GM12873 (cell line): Measurements from ENCODE around the gene MSRB1.

Source experiments
- CTCF ChIP-seq: IDR thresholded peaks from 2 replicates; pipeline ENCODE4 v1.5.1; 2012; ENCODE audit warnings: low read depth, mild to moderate bottlenecking, moderate library complexity, low read length, control low read depth; ENCODE audit not compliant: insufficient read depth; ENCODE audit errors: missing control alignments

Gene MSRB1

GRCh38 chr16:1976951-1977874, 34.2 kb upstream of the MSRB1 start:
- TF ChIP-seq CTCF = no peak

GRCh38 chr16:1976216-1976520, 33.2 kb upstream of the MSRB1 start:
- TF ChIP-seq CTCF = no peak

GRCh38 chr16:1975432-1976215, 32.6 kb upstream of the MSRB1 start:
- no peak for TF ChIP-seq CTCF

GRCh38 chr16:1974157-1975070, 31.4 kb upstream of the MSRB1 start:
- no peak for TF ChIP-seq CTCF

GRCh38 chr16:1973461-1974156, 30.6 kb upstream of the MSRB1 start:
- TF ChIP-seq CTCF = no peak

- no peak for TF ChIP-seq CTCF
Measured at GRCh38 chr16:1972490-1972877, 29.5 kb upstream of the MSRB1 start.
